NCI-H510A treated with DMSO at 0.1 percent for 48 hours (cell line): Measurements from ENCODE around the gene NYAP1.
"Not testable (repeated sequence)": the region's sequence is repeated elsewhere in the genome, so short reads cannot be mapped to it uniquely, and the experiment has no call there.

ENCODE experiments used
- DNase-seq: peaks from one replicate; lab custom pipeline; 2025; lab: John Stamatoyannopoulos, UW

NYAP1 gene

DNA sequence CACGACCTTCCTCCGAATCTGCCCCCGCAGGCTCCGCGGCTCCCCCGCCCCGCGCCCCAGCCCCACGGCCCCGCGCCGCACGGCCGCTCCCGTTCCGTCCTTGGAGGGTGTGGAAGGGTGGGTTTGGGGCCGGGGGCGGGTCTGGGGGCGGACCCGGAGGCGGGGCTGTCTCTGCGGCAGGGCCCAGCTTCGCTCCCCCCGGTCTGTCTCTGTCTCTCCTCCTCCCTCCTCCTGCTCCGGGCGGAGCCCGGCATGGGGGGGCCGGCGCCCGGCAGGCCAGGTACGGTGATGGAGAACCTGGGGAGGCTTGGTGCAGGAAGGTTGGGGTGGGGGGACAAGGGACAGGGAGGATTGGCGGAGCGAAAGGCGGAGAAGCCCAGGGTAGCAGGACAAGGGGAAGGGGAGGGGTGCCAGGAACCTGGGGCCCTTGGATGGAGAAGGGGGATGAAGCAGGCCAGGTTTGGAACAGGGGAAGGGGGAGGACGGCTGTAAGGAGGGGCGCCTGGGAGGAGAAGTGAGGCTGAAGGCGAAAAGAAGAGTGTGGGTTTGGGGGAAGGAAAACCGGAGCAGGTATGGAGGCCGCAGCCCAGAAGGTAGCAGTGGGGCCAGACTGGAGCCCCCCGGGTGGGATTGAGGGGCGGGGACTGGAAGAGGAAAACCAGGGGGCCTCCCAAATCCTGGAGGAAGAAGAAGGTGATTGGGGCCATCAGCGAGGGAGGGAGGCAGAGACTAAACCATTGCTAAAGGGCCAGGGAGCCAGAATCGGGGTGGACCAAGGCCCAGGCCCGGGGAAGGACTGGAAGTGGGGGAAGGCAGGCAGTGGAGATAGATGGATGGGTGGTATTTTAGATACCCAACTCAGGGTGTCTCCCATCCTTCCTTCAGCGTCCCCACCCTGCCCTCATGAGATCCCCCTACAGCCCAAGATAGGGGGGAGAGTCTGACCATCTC is at the start of gene NYAP1:
Gene NYAP1 (plus strand): TSS at position 206 of the 951 bp plus-strand sequence. CDS start 1,385 bp downstream, outside the sequence.
- DNase-seq = peak; percentile 10

- DNase-seq = peak; percentile 6
Observed at GRCh38 chr7:100434297-100435144, 49.2 kb upstream of the NYAP1 start.

DNA sequence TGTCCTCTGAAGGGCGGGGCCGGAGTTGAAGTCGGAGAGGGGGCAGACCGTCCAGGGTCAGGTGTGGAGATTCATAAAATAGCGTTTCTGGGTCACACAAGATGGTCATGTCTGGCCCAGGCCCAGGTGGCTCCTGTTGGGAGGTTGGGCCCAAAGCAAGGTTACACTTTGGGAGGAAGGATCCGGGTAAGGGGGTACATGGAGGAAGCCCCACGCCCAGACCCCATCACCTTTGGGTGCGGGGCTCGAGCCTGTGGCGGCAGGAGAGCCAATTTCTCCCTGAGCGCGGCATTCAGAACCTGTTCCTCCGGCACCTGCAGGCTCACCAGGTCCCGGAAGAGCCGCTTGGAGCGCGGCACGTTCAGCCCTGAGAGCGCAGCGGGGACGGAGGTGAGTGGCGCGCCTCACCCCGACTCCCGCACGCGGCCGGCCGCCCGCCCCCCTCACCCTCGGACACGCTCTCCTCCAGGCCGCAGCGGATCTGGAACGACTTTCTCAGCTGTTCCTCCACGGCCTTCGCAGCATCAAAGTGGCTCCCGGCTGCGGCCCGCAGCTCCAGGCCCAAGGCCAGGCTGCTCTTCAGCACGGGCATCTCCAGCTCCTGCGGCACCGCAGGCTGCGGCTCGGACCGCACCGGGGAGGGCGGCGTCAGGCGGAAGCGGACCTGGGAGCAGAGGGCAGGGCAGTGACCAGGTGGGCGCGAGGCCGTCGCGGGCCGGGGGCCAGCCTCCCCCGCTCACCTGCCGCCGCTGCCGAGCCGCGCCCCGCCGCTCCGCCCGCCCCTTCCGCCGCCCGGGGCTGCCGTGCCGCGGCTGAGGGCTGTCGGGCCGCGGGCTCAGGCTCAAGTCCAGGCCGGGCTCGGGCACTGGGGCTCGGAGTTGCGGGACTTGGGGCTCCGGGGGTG is 48.1 kb upstream of the NYAP1 start:
- no peak for DNase-seq

- no peak for DNase-seq
Observed at GRCh38 chr7:100437150-100438100, 46.3 kb upstream of the NYAP1 start.

DNA sequence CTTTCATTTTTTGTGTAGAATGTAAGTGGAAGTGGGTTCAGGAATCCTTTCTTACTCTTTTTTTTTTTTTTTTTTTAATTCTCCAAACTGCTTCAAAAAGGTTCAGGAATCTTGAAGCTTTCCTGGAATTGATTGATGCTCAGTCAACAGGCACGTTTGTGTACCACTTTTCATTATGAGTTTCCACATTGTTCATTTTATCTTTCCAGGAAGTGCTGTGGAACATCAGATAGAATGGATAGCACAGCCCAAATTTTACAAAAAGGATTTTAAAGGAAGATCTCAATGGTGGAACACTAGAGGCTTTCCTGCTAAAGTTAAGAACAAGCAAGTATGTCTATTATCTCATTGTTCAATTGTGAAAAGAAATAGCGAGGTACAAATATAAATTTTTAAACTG is 45.6 kb upstream of the NYAP1 start:
- DNase-seq = no peak

- DNase-seq = not testable (repeated sequence)
Observed at GRCh38 chr7:100438731-100439130, 45.0 kb upstream of the NYAP1 start.

DNA sequence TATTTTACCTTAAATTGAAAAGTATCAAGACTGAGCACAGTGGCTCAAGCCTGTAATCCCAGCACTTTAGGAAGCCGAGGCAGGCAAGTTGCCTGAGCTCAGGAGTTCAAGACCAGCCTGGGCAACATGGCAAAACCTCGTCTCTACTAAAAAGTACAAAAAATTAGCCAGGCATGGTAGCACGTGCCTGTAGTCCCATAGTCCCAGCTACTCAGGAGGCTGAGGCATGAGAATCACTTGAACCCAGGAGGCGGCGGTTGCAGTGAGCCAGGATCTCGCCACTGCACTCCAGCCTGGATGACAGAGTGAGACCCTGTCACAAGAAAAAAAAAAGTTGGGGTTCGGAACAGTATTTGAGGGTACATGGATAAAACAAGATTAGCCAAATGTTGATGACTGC is 44.5 kb upstream of the NYAP1 start:
- not testable (repeated sequence) for DNase-seq

GRCh38 chr7:100441641-100442535 is 41.8 kb upstream of the NYAP1 start:
- DNase-seq = no peak

GRCh38 chr7:100443096-100443840 is 40.5 kb upstream of the NYAP1 start:
- DNase-seq = no peak

DNA sequence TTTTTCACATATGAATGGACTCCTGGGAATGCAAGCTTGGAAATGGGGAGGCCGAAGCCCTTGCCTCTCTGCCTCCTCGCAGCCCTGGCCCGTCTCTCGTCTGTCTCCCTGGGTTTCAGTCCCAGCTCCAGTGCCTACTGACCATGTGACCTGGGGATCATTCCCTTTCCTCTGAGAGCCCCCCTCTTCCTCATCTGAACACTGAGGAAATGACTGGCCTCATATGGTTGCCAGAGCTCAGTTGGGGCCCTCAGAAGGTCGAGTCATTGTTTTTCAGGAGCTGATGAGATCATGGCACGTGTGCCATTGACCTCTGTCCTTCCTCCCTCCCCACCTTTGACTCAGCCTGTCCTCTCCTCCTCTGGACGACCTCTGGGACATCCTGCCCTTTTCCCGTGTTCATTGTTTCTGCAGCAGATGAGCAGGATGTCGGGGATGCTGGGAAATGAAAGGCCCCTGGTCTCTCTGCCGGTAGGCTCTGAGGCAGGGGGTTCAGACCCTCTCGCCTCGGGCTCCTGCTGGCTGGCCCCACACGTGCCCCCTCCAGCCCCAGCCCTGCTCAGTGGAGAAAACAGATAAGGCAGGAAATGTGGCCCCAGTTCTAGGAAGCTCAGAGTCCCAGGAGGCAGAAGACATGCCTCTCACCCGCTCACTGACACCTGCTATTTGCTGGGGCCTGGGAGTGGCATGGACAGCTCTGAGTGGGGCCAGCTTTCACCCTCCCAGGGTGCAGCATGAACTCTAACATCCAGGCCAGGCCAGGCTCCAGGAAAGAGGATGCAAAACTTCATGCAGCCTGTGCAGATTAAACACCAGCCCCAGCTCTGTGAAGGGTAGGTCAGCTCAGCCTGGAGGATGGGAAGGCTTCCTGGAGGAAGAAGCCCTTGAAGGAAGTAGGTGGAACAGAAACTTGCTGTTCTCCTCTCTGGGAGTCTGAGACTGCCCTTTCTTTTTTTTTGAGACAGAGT is 39.1 kb upstream of the NYAP1 start:
- DNase-seq = no peak

DNA sequence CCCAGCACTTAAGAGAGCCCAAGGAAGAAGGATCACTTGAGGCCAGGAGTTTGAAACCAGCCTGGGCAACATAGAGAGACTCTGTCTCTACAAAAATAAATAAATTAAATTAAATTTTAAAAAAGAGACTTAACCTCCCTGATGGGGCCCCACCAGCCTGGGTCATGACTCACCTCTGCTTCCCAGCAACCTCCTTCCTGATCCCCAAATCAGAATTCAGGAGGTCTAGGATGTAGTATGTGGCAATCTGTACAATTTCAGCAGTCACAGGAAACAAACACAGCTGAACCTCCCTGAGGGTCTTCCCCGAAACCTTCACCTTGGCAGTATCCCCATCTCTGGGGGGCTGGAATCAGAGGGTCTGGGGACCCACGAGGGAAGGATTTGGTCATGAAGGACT is 37.7 kb upstream of the NYAP1 start:
- DNase-seq = no peak

- DNase-seq = not testable (repeated sequence)
Observed at GRCh38 chr7:100447363-100447762, 36.4 kb upstream of the NYAP1 start.

DNA sequence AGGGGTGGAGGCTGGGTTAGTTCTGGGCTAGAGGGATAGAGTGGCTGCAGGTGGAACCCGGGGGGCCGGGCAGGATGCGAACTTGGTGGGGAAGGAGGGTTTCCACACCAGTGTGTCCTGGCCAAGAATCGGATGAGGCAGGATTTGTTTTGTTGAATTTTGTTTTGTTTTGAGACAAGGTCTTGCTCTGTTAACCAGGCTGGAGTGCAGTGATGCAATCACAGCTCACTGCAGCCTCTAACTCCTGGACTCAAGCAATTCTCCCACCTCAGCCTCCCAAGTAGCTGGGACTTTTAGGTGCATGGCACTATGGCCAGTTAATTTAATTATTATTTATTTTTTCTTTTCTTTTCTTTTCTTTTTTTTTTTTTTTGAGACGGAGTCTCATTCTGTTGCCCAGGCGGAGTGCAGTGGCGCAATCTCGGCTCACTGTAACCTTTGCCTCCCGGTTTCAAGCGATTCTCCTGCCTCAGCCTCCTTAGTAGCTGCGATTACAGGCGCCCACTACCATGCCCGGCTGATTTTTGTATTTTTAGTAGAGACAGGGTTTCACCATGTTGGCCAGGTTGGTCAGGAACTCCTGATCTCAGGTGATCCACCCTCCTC is 34.4 kb upstream of the NYAP1 start:
- no peak for DNase-seq

GRCh38 chr7:100452513-100452912 is 31.2 kb upstream of the NYAP1 start:
- DNase-seq = no peak

DNA sequence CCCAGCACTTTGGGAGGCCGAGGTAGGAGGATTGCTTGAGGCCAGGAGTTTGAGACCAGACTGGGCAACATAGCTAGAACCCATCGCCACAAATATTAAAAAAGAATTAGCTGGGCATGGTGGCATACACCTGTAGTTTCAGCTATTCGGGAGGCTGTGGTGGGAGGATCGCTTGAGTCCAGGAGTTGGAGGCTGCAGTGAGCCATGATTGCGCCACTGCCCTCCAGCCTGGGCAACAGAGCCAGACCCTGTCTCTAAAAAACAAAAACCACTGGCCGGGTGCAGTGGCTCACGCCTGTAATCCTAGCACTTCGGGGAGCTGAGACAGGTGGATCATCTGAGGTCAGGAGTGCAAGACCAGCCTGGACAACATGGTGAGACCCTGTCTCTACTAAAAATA is 29.9 kb upstream of the NYAP1 start:
- not testable (repeated sequence) for DNase-seq

GRCh38 chr7:100455206-100455605 is 28.5 kb upstream of the NYAP1 start:
- no peak for DNase-seq

DNA sequence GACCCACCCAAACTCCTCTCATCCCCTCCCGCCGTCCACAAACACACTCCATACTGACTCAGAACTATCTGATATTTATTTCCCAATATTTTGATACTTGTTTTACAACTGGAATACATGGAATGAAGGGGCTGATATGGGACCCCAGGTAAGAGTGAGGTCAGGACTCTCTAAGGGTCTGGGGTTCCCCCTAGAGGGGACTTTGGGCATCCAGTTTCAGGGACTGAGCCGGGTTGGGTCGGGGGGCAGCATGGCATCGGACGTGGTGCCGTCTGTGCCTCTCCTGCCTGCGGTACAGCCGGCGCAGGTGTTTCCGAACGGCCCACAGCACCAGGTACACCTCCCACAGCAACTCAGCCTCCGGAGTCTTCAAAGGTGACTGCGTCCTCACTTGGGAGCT is 27.2 kb upstream of the NYAP1 start:
- DNase-seq = no peak
